CD4-positive, alpha-beta T cell treated with Interleukin-10 for 1 hour (primary cell): Measurements from ENCODE around the gene CPSF7.
A peak's percentile ranks its signal among the peaks of the same experiment; 100 is the strongest.
"Not testable (repeated sequence)": the region's sequence is repeated elsewhere in the genome, so short reads cannot be mapped to it uniquely, and the experiment has no call there.

Experiments
- DNase-seq: peaks from one replicate; pipeline ENCODE4 v3.0.0-alpha.2; 2020

The CPSF7 gene

GRCh38 chr11:61429691-61430582 is at the start of gene CPSF7, which contains the start of gene SDHAF2:
TSS of gene CPSF7 (minus strand) at chr11:61429975. CDS start at chr11:61429235, 740 bp downstream.
TSS of gene SDHAF2 (plus strand) at chr11:61430124. CDS start at chr11:61430147, 23 bp downstream.
- peak; percentile 98 for DNase-seq

- peak; percentile 53 for DNase-seq
Observed at GRCh38 chr11:61477727-61478148, 48.0 kb upstream of the CPSF7 start.

- no peak for DNase-seq
Observed at GRCh38 chr11:61477126-61477525, 47.4 kb upstream of the CPSF7 start.

- no peak for DNase-seq
Observed at GRCh38 chr11:61476371-61476770, 46.6 kb upstream of the CPSF7 start.

GRCh38 chr11:61475433-61475832 is 45.7 kb upstream of the CPSF7 start:
- DNase-seq = no peak

GRCh38 chr11:61474013-61474643 is 44.4 kb upstream of the CPSF7 start:
- no peak for DNase-seq

GRCh38 chr11:61473370-61474012 is 43.7 kb upstream of the CPSF7 start:
- DNase-seq = no peak

GRCh38 chr11:61472868-61473267 is 43.1 kb upstream of the CPSF7 start:
- DNase-seq = no peak

GRCh38 chr11:61472282-61472681 is 42.5 kb upstream of the CPSF7 start:
- no peak for DNase-seq

GRCh38 chr11:61468002-61468401 is 38.2 kb upstream of the CPSF7 start:
- no peak for DNase-seq

- DNase-seq = not testable (repeated sequence)
Observed at GRCh38 chr11:61467602-61468001, 37.8 kb upstream of the CPSF7 start.

GRCh38 chr11:61460986-61461385 is 31.2 kb upstream of the CPSF7 start:
- no peak for DNase-seq

- no peak for DNase-seq
Observed at GRCh38 chr11:61460474-61460881, 30.7 kb upstream of the CPSF7 start.

GRCh38 chr11:61454520-61454919 is 24.7 kb upstream of the CPSF7 start:
- DNase-seq = no peak

GRCh38 chr11:61453695-61454094 is 23.9 kb upstream of the CPSF7 start:
- no peak for DNase-seq

GRCh38 chr11:61452825-61453224 is 23.1 kb upstream of the CPSF7 start:
- no peak for DNase-seq

- DNase-seq = no peak
Observed at GRCh38 chr11:61448552-61448927, 18.8 kb upstream of the CPSF7 start.

GRCh38 chr11:61447601-61448551 is 18.1 kb upstream of the CPSF7 start:
- no peak for DNase-seq

- DNase-seq = peak; percentile 61
Observed at GRCh38 chr11:61446211-61446651, 16.5 kb upstream of the CPSF7 start.

- DNase-seq = no peak
Observed at GRCh38 chr11:61445516-61445915, 15.7 kb upstream of the CPSF7 start.

- DNase-seq = no peak
Observed at GRCh38 chr11:61442616-61443015, 12.8 kb upstream of the CPSF7 start.

GRCh38 chr11:61439615-61440014 is 9.8 kb upstream of the CPSF7 start:
- no peak for DNase-seq
